SK-N-MC (cell line): ENCODE measurements around the gene CPLANE2.
"Not testable (repeated sequence)": the region's sequence is repeated elsewhere in the genome, so short reads cannot be mapped to it uniquely, and the experiment has no call there.

Source experiments
- DNase-seq: peaks from one replicate; pipeline ENCODE4 v3.0.0-alpha.2; 2011; ENCODE audit warnings: low read depth, low spot score
- H3K27ac ChIP-seq: fragments of 200-600 bp; sonication (generic); 2 replicates; pipeline ENCODE4 v1.5.1; 2016; ENCODE audit warnings: mixed run types
- H3K36me3 ChIP-seq: fragments of 200-600 bp; sonication (generic); 2 replicates; pipeline ENCODE4 v1.6.1; 2017; ENCODE audit warnings: antibody characterized with exemption, low read length, mixed read lengths; ENCODE audit not compliant: insufficient read depth
- H3K4me3 ChIP-seq: fragments of 200-600 bp; sonication (generic); 2 replicates; pipeline ENCODE4 v1.5.1; 2016
- H3K9ac ChIP-seq: fragments of 200-600 bp; sonication (generic); 2 replicates; pipeline ENCODE4 v1.8.0; 2017; ENCODE audit warnings: mixed run types, mixed read lengths; ENCODE audit not compliant: insufficient read length
- H3K9me3 ChIP-seq: fragments of 200-600 bp; sonication (generic); 2 replicates; pipeline ENCODE4 v1.6.1; 2017; ENCODE audit warnings: low read depth, mild to moderate bottlenecking, antibody characterized with exemption, low read length, moderate library complexity, mixed read lengths
- EZH2 ChIP-seq: fragments of 200-600 bp; sonication (generic); IDR thresholded peaks from one replicate; pipeline ENCODE4 v1.6.1; 2017; ENCODE audit warnings: antibody characterized with exemption
- FOXP2 ChIP-seq: optimal IDR thresholded peaks from 2 replicates; pipeline ENCODE3; 2011; ENCODE audit warnings: mild to moderate bottlenecking, moderate library complexity; ENCODE audit not compliant: insufficient read depth; ENCODE audit errors: extremely low read length, control extremely low read depth
- POLR2AphosphoS5 ChIP-seq: IDR thresholded peaks from 2 replicates; pipeline ENCODE4 v1.6.1; 2012; ENCODE audit warnings: mild to moderate bottlenecking, low read depth, low read length, borderline replicate concordance

CPLANE2 gene

DNA sequence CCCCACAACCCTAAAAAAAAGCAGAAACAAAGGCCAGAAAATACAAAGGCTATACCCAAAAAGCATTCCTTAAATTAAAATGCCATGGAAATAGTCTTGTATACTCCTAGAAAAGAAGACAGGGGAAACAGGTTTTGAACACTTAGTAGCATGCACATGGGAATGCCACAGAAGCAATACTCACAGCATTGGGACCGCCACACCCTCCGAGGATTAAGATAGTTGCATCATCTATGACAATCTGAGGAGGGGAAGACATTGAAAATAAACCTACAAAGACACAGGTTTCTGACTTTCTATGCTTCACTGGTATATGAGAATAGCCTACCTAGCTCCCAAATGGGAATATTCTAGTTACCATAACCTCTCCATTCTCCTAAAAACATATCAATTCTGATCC lies 15.9 kb upstream of the CPLANE2 start:
- Histone ChIP-seq H3K27ac (0 out of 2 replicates have a peak overlapping the region, but pooled peaks have one; percentile 3), H3K36me3 (peaks cover 35% of the 10 kb centered on the region), H3K4me3 (no peak overlapping the region), H3K9me3 (no peaks in the 10 kb centered on the region), H3K9ac (no peak overlapping the region)
- TF ChIP-seq FOXP2: no peak
- no peak for TF ChIP-seq EZH2
- no peak for TF ChIP-seq POLR2AphosphoS5
- DNase-seq: no peak

DNA sequence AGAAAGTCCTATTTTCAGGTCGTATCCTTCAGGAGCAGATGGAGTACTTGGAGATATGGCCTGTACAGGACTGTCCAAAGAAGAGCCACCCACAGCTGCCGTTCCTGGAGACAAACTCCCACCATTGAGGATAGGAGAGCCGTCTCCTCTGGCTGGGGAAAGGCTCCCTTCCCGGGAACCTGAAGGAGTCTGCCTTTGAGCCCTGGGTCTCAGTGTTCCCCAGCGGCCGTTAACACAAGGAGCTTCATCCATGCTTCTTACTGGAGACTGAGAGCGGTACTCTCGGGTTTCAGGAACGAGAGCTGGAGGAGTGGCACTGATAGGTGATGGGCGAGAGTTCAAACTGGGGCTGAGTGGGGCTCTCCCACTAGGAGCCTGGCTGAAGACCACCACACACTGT lies 14.4 kb upstream of the CPLANE2 start:
- H3K36me3 ChIP-seq: peaks cover 43% of the 10 kb centered on the region
- no peak overlapping the region for H3K4me3 ChIP-seq
- no peak overlapping the region for H3K27ac ChIP-seq
- no peak for DNase-seq
- no peak for TF ChIP-seq FOXP2
- no peak for TF ChIP-seq POLR2AphosphoS5
- TF ChIP-seq EZH2: no peak
- H3K9me3 ChIP-seq: no peaks in the 10 kb centered on the region
- H3K9ac ChIP-seq: no peak overlapping the region

DNA sequence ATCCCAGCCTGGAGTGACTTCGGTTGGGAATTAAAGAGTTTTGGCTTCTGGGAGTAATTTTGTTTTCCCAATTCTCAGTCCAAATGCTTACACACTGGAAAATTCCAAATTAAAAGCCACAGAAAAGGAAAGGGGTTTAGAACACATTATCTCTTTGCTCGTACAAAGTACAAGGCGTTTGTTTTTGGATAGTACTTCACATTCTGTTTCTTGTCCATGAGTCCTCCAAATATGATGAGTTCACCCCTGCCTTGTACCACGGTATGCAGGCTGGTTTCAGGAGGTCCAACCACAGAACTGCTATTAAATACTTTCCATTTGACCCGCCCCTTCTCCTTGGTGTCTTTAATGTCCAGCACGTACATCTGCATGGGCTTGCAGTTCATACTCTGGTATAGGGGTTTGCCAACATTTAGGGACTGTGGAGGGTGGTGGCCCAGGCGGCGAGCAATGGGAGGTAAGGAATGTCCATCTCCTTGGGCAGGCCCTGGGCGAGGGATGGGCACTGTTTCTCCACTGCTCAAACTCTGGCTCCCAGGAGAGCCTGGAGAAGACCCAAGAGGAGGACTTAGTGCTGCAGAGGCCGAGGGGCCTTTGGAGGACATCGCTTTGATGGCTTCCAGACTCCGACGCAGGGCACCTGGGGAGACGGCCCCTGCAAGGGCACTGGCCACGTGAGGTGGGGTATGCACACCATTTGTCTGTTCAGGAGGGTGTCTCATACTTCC lies 13.7 kb upstream of the CPLANE2 start:
- Histone ChIP-seq H3K9me3 (no peaks in the 10 kb centered on the region), H3K9ac (no peak overlapping the region), H3K36me3 (peaks cover 39% of the 10 kb centered on the region), H3K4me3 (no peak overlapping the region), H3K27ac (peak overlapping the region; percentile 49)
- TF ChIP-seq FOXP2: no peak
- TF ChIP-seq EZH2: no peak
- no peak for TF ChIP-seq POLR2AphosphoS5
- DNase-seq: no peak

DNA sequence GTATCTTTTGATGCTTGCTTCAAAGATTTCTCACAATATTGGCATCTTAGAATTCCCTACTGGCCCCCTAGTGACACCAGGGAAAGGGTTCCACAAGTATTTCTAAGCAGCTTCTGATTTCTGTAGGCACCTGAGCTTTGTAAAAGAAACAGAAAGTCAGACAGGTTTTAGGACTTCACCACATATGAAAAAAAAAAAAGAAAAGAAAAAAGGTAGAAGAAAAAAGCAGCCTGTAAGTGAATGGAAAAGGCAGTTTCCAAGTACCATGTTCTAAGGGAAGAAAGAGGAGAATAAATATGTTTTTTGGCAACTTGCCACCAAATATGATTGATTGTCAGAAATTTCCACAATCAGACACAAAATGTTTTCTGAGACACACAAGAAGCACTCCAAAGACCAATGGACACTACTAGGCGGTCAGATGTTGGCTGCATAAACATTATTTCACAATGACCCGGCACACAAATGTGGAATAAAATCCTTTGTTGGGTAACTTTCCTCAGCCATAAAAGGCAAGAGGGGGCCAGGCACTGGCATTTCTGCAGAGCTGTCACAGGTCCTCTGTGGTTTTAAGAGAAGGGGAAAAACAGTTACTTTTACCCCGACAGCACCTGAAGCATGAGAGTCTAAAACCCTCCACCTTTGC lies 12.7 kb upstream of the CPLANE2 start:
- no peak for DNase-seq
- no peak overlapping the region for H3K9ac ChIP-seq
- H3K4me3 ChIP-seq: no peak overlapping the region
- peak overlapping the region; percentile 96 for H3K27ac ChIP-seq
- TF ChIP-seq FOXP2 (no peak), POLR2AphosphoS5 (no peak), EZH2 (no peak)
- no peaks in the 10 kb centered on the region for H3K9me3 ChIP-seq
- peaks cover 33% of the 10 kb centered on the region for H3K36me3 ChIP-seq

DNA sequence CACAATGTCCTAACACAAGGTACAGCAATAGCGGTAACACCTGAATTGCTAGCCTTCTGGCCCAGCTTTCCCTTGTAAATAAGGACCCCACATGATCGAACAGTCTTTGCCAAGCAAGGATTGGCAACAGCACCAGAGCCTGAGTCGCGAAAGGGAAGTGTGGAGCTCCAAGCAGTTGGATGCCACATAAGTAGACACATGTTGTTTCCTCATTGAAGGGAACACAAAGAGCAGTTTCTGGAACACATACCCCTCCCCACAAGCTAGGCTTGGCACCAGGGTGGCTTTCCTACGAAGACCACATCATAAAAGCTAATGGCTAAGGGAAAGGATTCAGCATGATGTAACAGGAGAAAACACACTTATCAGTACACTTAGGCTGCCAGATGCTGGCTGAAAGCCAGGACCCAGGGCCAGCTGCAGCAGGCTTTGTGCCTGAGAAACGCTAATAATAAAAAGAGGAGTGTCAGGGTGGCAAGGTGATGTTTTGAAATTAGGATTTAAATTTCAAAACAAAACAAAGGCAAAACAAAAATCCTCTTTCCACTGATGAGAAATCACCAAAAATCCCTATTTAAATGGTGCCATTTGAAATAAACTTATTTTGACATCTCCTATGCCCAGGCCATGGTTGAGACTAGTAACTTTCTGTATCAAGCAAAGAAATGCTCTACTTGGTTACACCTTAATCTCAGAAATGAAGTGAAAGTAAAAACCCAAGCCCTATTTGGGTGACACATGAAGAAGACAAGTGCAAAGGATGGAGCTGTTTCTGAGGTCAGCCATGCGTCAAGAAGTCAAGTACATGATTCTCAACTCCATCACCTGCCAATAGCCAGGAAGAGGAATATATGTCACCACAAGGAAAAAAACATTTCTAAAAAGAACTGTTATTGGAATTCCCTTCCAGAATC lies 11.9 kb upstream of the CPLANE2 start:
- H3K36me3 ChIP-seq: peaks cover 33% of the 10 kb centered on the region
- H3K4me3 ChIP-seq: peak overlapping the region; percentile 5
- no peaks in the 10 kb centered on the region for H3K9me3 ChIP-seq
- H3K9ac ChIP-seq: peak overlapping the region; percentile 72
- TF ChIP-seq EZH2 (no peak), FOXP2 (peak; percentile 65)
- DNase-seq: peak; percentile 81
- H3K27ac ChIP-seq: peak overlapping the region; percentile 96

DNA sequence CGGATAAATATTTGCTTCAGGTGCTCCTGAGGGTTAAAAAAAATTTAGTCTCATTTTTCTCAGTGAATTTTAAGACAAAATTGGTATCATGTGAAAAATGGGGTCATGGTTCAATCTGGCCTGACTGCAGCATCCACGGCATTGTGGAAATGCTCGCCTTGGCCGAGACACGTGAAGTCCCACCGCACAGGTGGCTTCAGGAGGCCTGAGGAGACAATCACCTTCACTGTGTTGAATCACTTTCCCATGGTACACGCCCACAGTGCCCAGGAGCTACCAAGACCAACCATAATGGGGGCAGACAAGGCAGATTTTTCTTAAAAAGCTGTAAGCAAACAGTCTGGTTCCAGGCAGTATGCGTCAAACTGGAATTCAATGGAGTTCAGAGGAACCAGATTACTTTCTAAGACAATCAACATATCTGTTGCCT lies 11.0 kb upstream of the CPLANE2 start:
- peak overlapping the region; percentile 72 for H3K9ac ChIP-seq
- DNase-seq: no peak
- peak overlapping the region; percentile 5 for H3K4me3 ChIP-seq
- peaks cover 27% of the 10 kb centered on the region; the same call in 1 of the 2 replicates for H3K36me3 ChIP-seq
- TF ChIP-seq FOXP2: no peak
- no peaks in the 10 kb centered on the region for H3K9me3 ChIP-seq
- peak overlapping the region; percentile 96 for H3K27ac ChIP-seq

DNA sequence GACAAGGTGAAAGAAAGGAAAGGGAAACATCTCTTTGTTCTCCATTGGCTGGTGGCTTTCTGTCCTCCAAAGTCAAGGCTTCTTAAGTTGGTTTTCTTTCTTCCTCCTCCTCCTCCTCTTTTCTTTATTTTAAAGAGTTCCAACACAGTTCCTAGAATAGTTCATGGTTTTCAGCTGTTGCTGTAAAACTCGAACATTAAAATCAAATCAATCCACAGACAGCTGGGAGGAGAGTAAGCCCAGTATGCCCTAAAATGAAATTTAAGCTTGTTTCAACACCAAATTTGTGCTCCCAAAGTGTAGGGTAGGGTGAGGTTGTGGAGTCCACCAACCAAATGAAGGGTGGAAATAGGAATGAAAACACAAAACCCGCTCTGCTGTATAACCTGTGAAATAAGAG lies 10.5 kb upstream of the CPLANE2 start:
- peak overlapping the region; percentile 72 for H3K9ac ChIP-seq
- H3K4me3 ChIP-seq: no peak overlapping the region
- DNase-seq: no peak
- no peaks in the 10 kb centered on the region for H3K9me3 ChIP-seq
- H3K27ac ChIP-seq: peak overlapping the region; percentile 96
- peaks cover 26% of the 10 kb centered on the region; the same call in 1 of the 2 replicates for H3K36me3 ChIP-seq
- TF ChIP-seq FOXP2: no peak

DNA sequence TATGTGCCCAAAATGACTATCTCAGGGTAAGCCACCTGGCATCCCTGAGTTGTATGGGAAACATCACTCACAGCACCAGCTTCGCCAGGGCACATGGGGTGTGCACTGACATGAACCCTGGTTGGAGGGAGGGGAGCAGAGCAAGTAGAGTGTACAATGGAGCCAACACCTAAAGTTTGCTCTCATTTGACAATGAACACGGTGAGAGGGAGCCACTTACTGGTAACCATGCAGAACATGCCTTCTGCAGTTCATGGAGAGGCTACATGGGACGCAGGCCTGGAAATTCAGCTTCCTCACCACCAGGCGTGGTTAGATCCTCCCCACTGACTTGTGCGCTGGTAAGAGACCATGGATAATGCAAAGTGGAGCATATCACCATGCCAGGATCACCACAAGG lies 10.0 kb upstream of the CPLANE2 start:
- Histone ChIP-seq H3K9ac (peak overlapping the region; percentile 72), H3K4me3 (no peak overlapping the region), H3K27ac (peak overlapping the region; percentile 96), H3K36me3 (peaks cover 22% of the 10 kb centered on the region; the same call in 1 of the 2 replicates), H3K9me3 (no peaks in the 10 kb centered on the region)
- DNase-seq: no peak
- TF ChIP-seq FOXP2 (no peak), POLR2AphosphoS5 (no peak), EZH2 (no peak)

DNA sequence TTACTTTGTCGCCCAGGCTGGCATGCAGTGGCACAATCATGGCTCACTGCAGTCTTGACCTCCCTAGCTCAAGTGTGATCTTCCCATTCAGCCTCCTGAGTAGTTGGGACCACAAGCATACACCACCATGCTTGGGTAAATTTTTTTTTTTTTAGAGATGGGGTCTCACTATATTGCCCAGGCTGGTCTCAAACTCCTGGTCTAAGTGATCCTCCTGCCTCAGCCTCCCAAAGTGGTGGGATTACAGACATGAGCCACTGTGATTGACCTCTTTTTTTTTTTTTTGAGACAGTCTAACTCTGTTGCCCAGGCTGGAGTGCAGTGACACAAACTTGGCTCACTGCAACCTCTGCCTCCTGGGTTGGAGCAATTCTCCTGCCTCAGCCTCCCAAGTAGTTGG lies 9.3 kb upstream of the CPLANE2 start:
- H3K36me3 ChIP-seq: peaks cover 15% of the 10 kb centered on the region; the same call in 1 of the 2 replicates
- DNase-seq, H3K4me3 ChIP-seq, H3K9ac ChIP-seq, H3K27ac ChIP-seq, H3K9me3 ChIP-seq: not testable (repeated sequence)
